ENCODE data around the gene STARD10.

DNA sequence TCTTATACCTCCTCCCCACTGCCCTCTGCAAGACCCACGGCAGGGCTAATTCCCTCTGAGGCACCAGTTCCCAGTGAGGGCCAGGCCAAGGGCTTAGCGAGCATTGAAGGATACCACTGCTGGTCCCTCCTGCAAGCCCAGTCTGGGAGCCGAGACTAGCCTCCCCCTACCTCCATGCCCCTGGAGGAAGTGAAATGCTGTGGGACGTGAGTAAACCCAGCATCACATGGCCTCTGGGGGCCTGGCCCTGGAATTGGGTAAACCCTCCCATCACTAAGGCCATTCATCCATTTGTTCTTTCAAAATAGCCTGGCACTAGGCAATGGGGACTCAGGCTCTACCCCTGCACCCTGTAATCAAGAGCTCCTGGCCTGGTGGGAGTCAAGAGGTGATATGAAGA lies 66.3 kb downstream of the STARD10 start:
- TF ChIP-seq, protein P1, sequence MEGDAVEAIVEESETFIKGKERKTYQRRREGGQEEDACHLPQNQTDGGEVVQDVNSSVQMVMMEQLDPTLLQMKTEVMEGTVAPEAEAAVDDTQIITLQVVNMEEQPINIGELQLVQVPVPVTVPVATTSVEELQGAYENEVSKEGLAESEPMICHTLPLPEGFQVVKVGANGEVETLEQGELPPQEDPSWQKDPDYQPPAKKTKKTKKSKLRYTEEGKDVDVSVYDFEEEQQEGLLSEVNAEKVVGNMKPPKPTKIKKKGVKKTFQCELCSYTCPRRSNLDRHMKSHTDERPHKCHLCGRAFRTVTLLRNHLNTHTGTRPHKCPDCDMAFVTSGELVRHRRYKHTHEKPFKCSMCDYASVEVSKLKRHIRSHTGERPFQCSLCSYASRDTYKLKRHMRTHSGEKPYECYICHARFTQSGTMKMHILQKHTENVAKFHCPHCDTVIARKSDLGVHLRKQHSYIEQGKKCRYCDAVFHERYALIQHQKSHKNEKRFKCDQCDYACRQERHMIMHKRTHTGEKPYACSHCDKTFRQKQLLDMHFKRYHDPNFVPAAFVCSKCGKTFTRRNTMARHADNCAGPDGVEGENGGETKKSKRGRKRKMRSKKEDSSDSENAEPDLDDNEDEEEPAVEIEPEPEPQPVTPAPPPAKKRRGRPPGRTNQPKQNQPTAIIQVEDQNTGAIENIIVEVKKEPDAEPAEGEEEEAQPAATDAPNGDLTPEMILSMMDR (conservative IDR thresholded peaks at IDR 0.05; ENCODE audit: low read depth in 2 of 2) = no peak
- no peak for TF ChIP-seq EZH2 (IDR thresholded peaks at IDR 0.05; ENCODE audit: low read depth, unreplicated experiment)
- TF ChIP-seq, protein P2, sequence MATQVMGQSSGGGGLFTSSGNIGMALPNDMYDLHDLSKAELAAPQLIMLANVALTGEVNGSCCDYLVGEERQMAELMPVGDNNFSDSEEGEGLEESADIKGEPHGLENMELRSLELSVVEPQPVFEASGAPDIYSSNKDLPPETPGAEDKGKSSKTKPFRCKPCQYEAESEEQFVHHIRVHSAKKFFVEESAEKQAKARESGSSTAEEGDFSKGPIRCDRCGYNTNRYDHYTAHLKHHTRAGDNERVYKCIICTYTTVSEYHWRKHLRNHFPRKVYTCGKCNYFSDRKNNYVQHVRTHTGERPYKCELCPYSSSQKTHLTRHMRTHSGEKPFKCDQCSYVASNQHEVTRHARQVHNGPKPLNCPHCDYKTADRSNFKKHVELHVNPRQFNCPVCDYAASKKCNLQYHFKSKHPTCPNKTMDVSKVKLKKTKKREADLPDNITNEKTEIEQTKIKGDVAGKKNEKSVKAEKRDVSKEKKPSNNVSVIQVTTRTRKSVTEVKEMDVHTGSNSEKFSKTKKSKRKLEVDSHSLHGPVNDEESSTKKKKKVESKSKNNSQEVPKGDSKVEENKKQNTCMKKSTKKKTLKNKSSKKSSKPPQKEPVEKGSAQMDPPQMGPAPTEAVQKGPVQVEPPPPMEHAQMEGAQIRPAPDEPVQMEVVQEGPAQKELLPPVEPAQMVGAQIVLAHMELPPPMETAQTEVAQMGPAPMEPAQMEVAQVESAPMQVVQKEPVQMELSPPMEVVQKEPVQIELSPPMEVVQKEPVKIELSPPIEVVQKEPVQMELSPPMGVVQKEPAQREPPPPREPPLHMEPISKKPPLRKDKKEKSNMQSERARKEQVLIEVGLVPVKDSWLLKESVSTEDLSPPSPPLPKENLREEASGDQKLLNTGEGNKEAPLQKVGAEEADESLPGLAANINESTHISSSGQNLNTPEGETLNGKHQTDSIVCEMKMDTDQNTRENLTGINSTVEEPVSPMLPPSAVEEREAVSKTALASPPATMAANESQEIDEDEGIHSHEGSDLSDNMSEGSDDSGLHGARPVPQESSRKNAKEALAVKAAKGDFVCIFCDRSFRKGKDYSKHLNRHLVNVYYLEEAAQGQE (IDR thresholded peaks at IDR 0.05; ENCODE audit: unreplicated experiment) = no peak

Data from GM23338 (cell line).